ENCODE data around the gene GSTA4. TPM values are rescaled to one million over a fixed set of nuclear protein-coding genes. Genes with fewer than 3 reads are reported as not detected.

The GSTA4 gene
- total RNA-seq, 1 donor from 2014 or later: 31.4 TPM

DNA sequence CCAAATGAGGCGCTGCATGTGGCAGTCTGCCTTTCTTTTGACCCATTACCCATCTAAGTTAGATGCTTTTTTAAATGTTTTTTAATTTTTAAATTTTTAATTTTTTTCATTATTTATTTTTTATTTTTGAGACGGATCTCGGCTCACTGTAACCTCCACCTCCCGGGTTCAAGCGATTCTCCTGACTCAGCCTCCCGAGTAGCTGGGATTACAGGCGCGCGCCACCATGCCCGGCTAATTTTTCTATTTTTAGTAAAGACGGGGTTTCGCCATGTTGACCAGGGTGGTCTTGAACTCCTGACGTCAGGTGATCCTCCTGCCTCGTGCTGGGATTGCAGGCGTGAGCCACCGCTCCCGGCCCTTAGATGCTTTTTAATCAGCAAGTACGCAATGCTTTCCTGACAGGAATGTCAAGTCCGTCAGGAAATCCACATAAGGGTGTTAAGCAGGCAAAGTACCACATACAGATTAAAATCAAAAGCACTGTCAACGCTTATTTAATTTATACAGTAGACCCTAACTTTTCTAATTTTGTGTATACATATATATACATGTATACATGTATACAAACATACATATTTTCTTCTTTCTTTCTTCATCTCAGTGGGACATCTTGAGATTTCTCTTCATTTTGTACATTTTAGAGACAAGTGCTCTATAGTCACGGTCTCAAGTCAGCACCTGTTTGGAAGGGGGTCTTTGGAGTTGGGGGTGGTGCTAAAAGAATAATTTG, 995 bp upstream of the GSTA4 start:
- H3K36me3 Mint-ChIP-seq (ENCODE audit: low read depth): peaks cover 4% of the 10 kb centered on the region
- no peaks in the 10 kb centered on the region for H3K27me3 Mint-ChIP-seq (ENCODE audit: low read depth)
- no peak for DNase-seq (ENCODE audit: low spot score)
- TF ChIP-seq, protein P1, sequence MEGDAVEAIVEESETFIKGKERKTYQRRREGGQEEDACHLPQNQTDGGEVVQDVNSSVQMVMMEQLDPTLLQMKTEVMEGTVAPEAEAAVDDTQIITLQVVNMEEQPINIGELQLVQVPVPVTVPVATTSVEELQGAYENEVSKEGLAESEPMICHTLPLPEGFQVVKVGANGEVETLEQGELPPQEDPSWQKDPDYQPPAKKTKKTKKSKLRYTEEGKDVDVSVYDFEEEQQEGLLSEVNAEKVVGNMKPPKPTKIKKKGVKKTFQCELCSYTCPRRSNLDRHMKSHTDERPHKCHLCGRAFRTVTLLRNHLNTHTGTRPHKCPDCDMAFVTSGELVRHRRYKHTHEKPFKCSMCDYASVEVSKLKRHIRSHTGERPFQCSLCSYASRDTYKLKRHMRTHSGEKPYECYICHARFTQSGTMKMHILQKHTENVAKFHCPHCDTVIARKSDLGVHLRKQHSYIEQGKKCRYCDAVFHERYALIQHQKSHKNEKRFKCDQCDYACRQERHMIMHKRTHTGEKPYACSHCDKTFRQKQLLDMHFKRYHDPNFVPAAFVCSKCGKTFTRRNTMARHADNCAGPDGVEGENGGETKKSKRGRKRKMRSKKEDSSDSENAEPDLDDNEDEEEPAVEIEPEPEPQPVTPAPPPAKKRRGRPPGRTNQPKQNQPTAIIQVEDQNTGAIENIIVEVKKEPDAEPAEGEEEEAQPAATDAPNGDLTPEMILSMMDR (IDR thresholded peaks at IDR 0.05): no peak
- peak overlapping the region; percentile 98 for H3K27ac Mint-ChIP-seq (ENCODE audit: unreplicated experiment)
- H3K4me3 Mint-ChIP-seq (ENCODE audit: unreplicated experiment): peak overlapping the region; percentile 60
- H3K4me1 Mint-ChIP-seq (ENCODE audit: low read depth): peaks cover 32% of the 10 kb centered on the region
- no peaks in the 10 kb centered on the region for H3K9me3 Mint-ChIP-seq (ENCODE audit: low read depth)

DNA sequence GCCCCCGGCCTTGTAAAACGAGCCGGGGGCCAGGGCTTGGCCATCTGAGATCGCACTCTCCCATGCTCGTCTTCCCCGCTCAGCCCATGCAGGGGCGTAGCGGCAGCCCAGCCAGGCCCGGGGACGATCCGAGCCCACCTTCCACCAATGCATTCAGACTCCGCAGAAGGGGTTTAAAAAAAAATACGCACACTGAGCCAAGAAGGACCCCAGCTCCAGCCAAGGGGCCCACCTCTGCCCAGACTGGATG, 320 bp downstream of the GSTA4 start:
- peaks cover 11% of the 10 kb centered on the region for H3K36me3 Mint-ChIP-seq (ENCODE audit: low read depth)
- H3K4me1 Mint-ChIP-seq (ENCODE audit: low read depth): peaks cover 41% of the 10 kb centered on the region
- H3K9me3 Mint-ChIP-seq (ENCODE audit: low read depth): no peaks in the 10 kb centered on the region
- peak overlapping the region; percentile 96 for H3K4me3 Mint-ChIP-seq (ENCODE audit: unreplicated experiment)
- H3K27me3 Mint-ChIP-seq (ENCODE audit: low read depth): no peaks in the 10 kb centered on the region
- H3K27ac Mint-ChIP-seq (ENCODE audit: unreplicated experiment): peak overlapping the region; percentile 98
- TF ChIP-seq, protein P1 (IDR thresholded peaks at IDR 0.05): no peak
- DNase-seq (ENCODE audit: low spot score): no peak

DNA sequence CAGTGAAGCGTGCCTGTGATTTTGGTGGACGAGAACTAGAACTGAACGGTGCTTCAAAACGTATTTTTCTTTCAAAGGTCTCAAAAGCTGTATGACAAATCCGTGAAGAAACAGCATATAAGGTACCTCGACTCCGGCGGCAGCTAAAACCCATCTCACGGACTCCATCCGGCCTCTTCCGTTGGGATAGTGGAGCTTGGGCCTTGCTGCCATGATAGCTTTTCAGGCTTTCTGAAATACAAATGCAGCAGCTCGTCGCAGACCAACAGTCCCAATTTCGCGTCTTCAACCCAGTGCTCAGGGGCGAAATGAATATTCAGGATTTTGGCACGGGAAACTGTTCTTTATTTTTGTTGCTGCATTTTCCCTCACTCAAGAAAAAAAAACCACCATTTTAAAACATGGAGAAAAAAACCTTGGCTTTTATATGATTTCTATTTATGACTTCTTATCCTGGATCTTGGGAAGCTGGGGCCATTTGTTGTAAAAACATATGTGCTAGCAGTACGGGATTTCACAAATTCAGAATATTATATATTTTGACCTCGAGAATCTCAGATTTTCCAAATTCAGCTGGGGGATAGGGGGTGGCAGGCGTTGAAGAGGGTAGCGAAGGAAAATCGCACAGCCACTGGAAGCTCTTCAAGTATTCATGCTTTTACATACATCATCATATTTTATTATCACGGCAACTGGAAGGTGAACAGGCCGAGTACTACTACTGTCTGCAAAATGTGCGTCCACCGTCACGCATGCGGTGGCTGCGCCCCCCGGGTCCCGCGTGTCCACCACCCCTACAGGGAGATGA, 849 bp downstream of the GSTA4 start:
- peak overlapping the region; percentile 98 for H3K27ac Mint-ChIP-seq (ENCODE audit: unreplicated experiment)
- H3K4me1 Mint-ChIP-seq (ENCODE audit: low read depth): peaks cover 41% of the 10 kb centered on the region
- H3K4me3 Mint-ChIP-seq (ENCODE audit: unreplicated experiment): peak overlapping the region; percentile 96
- TF ChIP-seq, protein P1 (IDR thresholded peaks at IDR 0.05): no peak
- DNase-seq (ENCODE audit: low spot score): no peak
- H3K9me3 Mint-ChIP-seq (ENCODE audit: low read depth): no peaks in the 10 kb centered on the region
- H3K36me3 Mint-ChIP-seq (ENCODE audit: low read depth): peaks cover 12% of the 10 kb centered on the region
- no peaks in the 10 kb centered on the region for H3K27me3 Mint-ChIP-seq (ENCODE audit: low read depth)

DNA sequence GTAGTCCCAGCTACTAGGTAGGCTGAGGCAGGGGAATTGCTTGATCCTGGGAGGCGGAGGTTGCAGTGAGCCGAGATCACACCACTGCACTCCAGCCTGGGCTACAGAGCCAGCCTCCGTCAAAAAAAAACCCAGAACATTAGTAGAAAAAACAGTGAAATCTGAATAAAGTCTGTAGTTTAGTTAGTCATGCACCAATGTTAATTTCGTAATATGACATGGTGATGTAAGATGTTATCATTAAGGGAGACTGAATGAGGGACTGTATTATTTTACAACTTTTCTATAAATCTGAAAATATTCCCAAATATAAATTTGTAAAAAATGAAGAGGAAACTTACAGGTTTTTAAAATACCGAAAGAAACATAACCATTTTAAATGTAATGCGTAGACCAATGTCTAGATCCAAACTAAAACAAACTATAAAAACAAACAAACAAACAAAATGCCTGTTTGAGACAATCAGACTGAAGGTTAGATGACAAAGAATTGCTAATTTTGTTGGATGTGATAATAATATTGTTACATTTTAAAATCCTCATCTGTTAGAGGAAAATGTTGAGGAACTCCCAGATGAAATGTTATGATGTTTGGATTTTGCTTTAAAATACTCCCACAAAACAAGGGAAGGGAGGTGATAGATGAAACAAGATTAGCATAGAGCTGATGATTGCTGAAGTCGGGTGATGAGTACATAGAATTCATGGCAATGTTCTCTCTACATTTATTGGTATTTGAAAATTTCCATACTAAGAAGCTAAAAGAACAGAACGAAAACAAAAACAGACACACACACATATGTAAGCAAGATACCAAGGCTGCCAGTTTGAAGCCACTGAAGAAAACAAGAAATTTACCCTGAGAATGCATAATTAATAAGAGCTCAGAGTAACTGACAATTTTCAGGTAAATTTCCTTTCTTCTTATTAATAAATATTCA, 1.8 kb downstream of the GSTA4 start:
- peak overlapping the region; percentile 96 for H3K4me3 Mint-ChIP-seq (ENCODE audit: unreplicated experiment)
- H3K27me3 Mint-ChIP-seq (ENCODE audit: low read depth): no peaks in the 10 kb centered on the region
- H3K4me1 Mint-ChIP-seq (ENCODE audit: low read depth): peaks cover 41% of the 10 kb centered on the region
- TF ChIP-seq, protein P1 (IDR thresholded peaks at IDR 0.05): no peak
- H3K27ac Mint-ChIP-seq (ENCODE audit: unreplicated experiment): peak overlapping the region; percentile 98
- DNase-seq (ENCODE audit: low spot score): no peak
- H3K36me3 Mint-ChIP-seq (ENCODE audit: low read depth): peaks cover 14% of the 10 kb centered on the region
- H3K9me3 Mint-ChIP-seq (ENCODE audit: low read depth): no peaks in the 10 kb centered on the region

DNA sequence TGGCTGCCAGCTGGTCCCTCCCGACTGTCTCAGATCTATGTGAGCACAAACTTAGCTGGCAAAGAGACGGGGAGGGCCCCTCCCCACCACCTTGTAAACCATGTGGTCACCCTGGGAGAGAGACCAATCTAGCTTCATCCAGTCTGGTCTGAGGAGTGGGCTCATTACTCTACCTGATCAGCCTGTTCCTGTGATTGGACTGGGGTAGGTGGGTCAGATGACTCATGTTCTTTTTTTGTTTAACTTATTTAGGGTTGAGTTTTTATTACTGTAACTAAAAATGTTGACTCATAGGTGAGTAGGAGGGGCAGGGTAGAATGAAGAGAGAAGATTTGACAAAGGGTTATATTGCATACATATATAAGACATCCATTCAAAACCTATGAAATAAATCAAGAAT, 4.7 kb downstream of the GSTA4 start:
- TF ChIP-seq, protein P1 (IDR thresholded peaks at IDR 0.05): no peak
- DNase-seq (ENCODE audit: low spot score): no peak
- H3K9me3 Mint-ChIP-seq (ENCODE audit: low read depth): no peaks in the 10 kb centered on the region
- H3K27ac Mint-ChIP-seq (ENCODE audit: unreplicated experiment): no peak overlapping the region
- H3K4me3 Mint-ChIP-seq (ENCODE audit: unreplicated experiment): no peak overlapping the region
- peaks cover 25% of the 10 kb centered on the region for H3K36me3 Mint-ChIP-seq (ENCODE audit: low read depth)
- peaks cover 31% of the 10 kb centered on the region for H3K4me1 Mint-ChIP-seq (ENCODE audit: low read depth)
- no peaks in the 10 kb centered on the region for H3K27me3 Mint-ChIP-seq (ENCODE audit: low read depth)
